Nephron (organoid): ENCODE results near the gene PPARG.
"Not testable (repeated sequence)": the region's sequence is repeated elsewhere in the genome, so short reads cannot be mapped to it uniquely, and the experiment has no call there.

Experiments used
- H3K27ac Mint-ChIP-seq, 3 experiments: 2 replicates each; pipeline ENCODE4 v1.8.0; 2020; ENCODE audit warnings: mixed read lengths in 3 of 3, mild to moderate bottlenecking in 2 of 3, moderate library complexity in 1 of 3
- H3K27me3 Mint-ChIP-seq: 2 replicates; pipeline ENCODE4 v1.8.0; 2021; ENCODE audit warnings: low read depth, mild to moderate bottlenecking, moderate library complexity, mixed read lengths
- H3K36me3 Mint-ChIP-seq: 2 replicates; pipeline ENCODE4 v1.8.0; 2020; ENCODE audit warnings: low read depth, mixed read lengths
- H3K4me1 Mint-ChIP-seq: 2 replicates; pipeline ENCODE4 v1.8.0; 2020; ENCODE audit warnings: mixed read lengths
- H3K4me3 Mint-ChIP-seq, 3 experiments: 2 replicates each; pipeline ENCODE4 v1.8.0; 2020; ENCODE audit warnings: mild to moderate bottlenecking in 3 of 3, mixed read lengths in 3 of 3, moderate library complexity in 2 of 3
- H3K9me3 Mint-ChIP-seq: 2 replicates; pipeline ENCODE4 v1.8.0; 2020; ENCODE audit warnings: mixed read lengths
- CTCF ChIP-seq, 3 experiments: fragments of 200-600 bp; sonication (generic); IDR thresholded peaks; one replicate each; pipeline ENCODE4 v1.5.0; 2021; ENCODE audit warnings: antibody characterized with exemption in 3 of 3; ENCODE audit not compliant: unreplicated experiment in 3 of 3

PPARG gene

GRCh38 chr3:12273045-12273695 lies 15.7 kb upstream of the PPARG start:
- H3K27me3 Mint-ChIP-seq, result peaks cover 4% of the 10 kb centered on the region
- H3K4me3 Mint-ChIP-seq, result no peak overlapping the region
- H3K9me3 Mint-ChIP-seq, result no peaks in the 10 kb centered on the region
- no peaks in the 10 kb centered on the region for H3K4me1 Mint-ChIP-seq
- no peak for TF ChIP-seq CTCF (IDR thresholded peaks at IDR 0.05; ENCODE audit: unreplicated experiment in 3 of 3)
- no peak overlapping the region for H3K27ac Mint-ChIP-seq
- no peaks in the 10 kb centered on the region for H3K36me3 Mint-ChIP-seq

GRCh38 chr3:12275974-12276650 lies 12.8 kb upstream of the PPARG start:
- Mint-ChIP-seq H3K27me3 (peaks cover 10% of the 10 kb centered on the region), H3K4me3 (no peak overlapping the region), H3K27ac (no peak overlapping the region), H3K36me3 (no peaks in the 10 kb centered on the region), H3K4me1 (no peaks in the 10 kb centered on the region), H3K9me3 (no peaks in the 10 kb centered on the region)
- no peak for TF ChIP-seq CTCF (IDR thresholded peaks at IDR 0.05; ENCODE audit: unreplicated experiment in 3 of 3)

- not testable (repeated sequence) for H3K27ac Mint-ChIP-seq, H3K36me3 Mint-ChIP-seq, H3K4me3 Mint-ChIP-seq, H3K9me3 Mint-ChIP-seq, H3K4me1 Mint-ChIP-seq
- peaks cover 14% of the 10 kb centered on the region for H3K27me3 Mint-ChIP-seq
Measured at GRCh38 chr3:12276827-12277226, 12.0 kb upstream of the PPARG start.

GRCh38 chr3:12278566-12278965 lies 10.3 kb upstream of the PPARG start:
- Mint-ChIP-seq H3K9me3 (no peaks in the 10 kb centered on the region), H3K27me3 (peaks cover 14% of the 10 kb centered on the region), H3K4me1 (no peaks in the 10 kb centered on the region), H3K4me3 (no peak overlapping the region), H3K36me3 (no peaks in the 10 kb centered on the region), H3K27ac (no peak overlapping the region)
- no peak for TF ChIP-seq CTCF (IDR thresholded peaks at IDR 0.05; ENCODE audit: unreplicated experiment in 3 of 3)

- Mint-ChIP-seq H3K27me3 (peaks cover 21% of the 10 kb centered on the region), H3K36me3 (no peaks in the 10 kb centered on the region), H3K27ac (peak overlapping the region in 2 of 3 experiments; percentile 18 to 83), H3K4me1 (no peaks in the 10 kb centered on the region), H3K9me3 (no peaks in the 10 kb centered on the region), H3K4me3 (peak overlapping the region in 1 of 3 experiments; percentile 34)
- TF ChIP-seq CTCF (IDR thresholded peaks at IDR 0.05; ENCODE audit: unreplicated experiment in 3 of 3), result no peak
Measured at GRCh38 chr3:12279591-12280326, 9.1 kb upstream of the PPARG start.

- H3K27me3 Mint-ChIP-seq, result peaks cover 27% of the 10 kb centered on the region
- peak overlapping the region in 1 of 3 experiments; percentile 34 for H3K4me3 Mint-ChIP-seq
- H3K27ac Mint-ChIP-seq, result peak overlapping the region in 2 of 3 experiments; percentile 18 to 83
- no peak for TF ChIP-seq CTCF (IDR thresholded peaks at IDR 0.05; ENCODE audit: unreplicated experiment in 3 of 3)
- no peaks in the 10 kb centered on the region for H3K36me3 Mint-ChIP-seq
- H3K4me1 Mint-ChIP-seq, result no peaks in the 10 kb centered on the region
- no peaks in the 10 kb centered on the region for H3K9me3 Mint-ChIP-seq
Measured at GRCh38 chr3:12280357-12280806, 8.5 kb upstream of the PPARG start.
